DOHH2 (cell line): ENCODE measurements around the gene KIF5C.

ENCODE experiments used
- EZH2phosphoT487 ChIP-seq: fragments of 200-600 bp; sonication (generic); IDR thresholded peaks from 2 replicates; pipeline ENCODE4 v1.6.1; 2017; ENCODE audit warnings: borderline replicate concordance, mild to moderate bottlenecking, antibody characterized with exemption, low read length, moderate library complexity, mixed read lengths
- TF ChIP-seq, protein P1 (sequence below): fragments of 200-600 bp; sonication (generic); IDR thresholded peaks from one replicate; pipeline ENCODE4 v1.5.1; 2014; ENCODE audit warnings: antibody characterized with exemption, mild to moderate bottlenecking, low read depth, low read length; ENCODE audit not compliant: poor library complexity, severe bottlenecking

DNA sequence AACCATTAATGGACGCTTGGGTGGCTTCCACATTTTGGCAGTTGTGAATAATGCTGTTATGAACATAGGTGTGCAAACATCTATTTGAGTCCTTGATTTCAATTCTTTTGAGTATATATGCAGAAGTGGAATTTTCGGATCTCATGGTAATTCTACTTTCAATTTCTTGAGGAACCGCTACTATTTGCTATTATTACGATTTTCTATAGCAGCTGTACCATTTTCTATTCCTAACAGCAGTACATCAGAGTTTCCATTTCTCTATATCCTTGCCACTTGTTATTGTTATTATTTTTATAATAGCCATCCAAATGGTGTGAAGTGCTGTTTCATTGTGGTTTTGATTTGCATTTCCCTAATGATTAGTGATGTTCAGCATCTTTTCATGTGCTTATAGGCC lies 69.5 kb downstream of the KIF5C start:
- TF ChIP-seq, protein P1, sequence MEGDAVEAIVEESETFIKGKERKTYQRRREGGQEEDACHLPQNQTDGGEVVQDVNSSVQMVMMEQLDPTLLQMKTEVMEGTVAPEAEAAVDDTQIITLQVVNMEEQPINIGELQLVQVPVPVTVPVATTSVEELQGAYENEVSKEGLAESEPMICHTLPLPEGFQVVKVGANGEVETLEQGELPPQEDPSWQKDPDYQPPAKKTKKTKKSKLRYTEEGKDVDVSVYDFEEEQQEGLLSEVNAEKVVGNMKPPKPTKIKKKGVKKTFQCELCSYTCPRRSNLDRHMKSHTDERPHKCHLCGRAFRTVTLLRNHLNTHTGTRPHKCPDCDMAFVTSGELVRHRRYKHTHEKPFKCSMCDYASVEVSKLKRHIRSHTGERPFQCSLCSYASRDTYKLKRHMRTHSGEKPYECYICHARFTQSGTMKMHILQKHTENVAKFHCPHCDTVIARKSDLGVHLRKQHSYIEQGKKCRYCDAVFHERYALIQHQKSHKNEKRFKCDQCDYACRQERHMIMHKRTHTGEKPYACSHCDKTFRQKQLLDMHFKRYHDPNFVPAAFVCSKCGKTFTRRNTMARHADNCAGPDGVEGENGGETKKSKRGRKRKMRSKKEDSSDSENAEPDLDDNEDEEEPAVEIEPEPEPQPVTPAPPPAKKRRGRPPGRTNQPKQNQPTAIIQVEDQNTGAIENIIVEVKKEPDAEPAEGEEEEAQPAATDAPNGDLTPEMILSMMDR, result no peak
- no peak for TF ChIP-seq EZH2phosphoT487
